DND-41 (cell line): ENCODE results near the gene CRY1.

Experiments
- ATAC-seq: fragments of 200-7000 bp; cut with Tn5 transposase; 3 replicates; pipeline ENCODE4 v1.9.1; 2021; ENCODE audit warnings: low read depth; ENCODE audit not compliant: insufficient read depth
- DNase-seq: peaks from one replicate; pipeline ENCODE4 v3.0.0-alpha.2; 2020
- H2AFZ ChIP-seq: 2 replicates; pipeline ENCODE4 v1.6.0; 2012; ENCODE audit warnings: low read depth, low read length
- H3K27ac ChIP-seq: 2 replicates; pipeline ENCODE4 v1.5.1; 2012; ENCODE audit warnings: low read length, inconsistent platforms
- H3K27me3 ChIP-seq: fragments of 200-600 bp; sonication (generic); 2 replicates; pipeline ENCODE4 v1.6.0; 2012; ENCODE audit warnings: low read length, mild to moderate bottlenecking, inconsistent platforms; ENCODE audit not compliant: insufficient read depth, poor library complexity
- H3K36me3 ChIP-seq: 2 replicates; pipeline ENCODE4 v1.5.1; 2012; ENCODE audit warnings: low read length, inconsistent platforms; ENCODE audit not compliant: insufficient read depth
- H3K4me1 ChIP-seq: 2 replicates; pipeline ENCODE4 v1.5.1; 2012; ENCODE audit warnings: mild to moderate bottlenecking, low read length; ENCODE audit not compliant: insufficient read depth
- H3K4me2 ChIP-seq: 2 replicates; pipeline ENCODE4 v1.6.0; 2012; ENCODE audit warnings: mild to moderate bottlenecking, moderate library complexity, low read length, inconsistent platforms; ENCODE audit not compliant: insufficient read depth
- H3K4me3 ChIP-seq, 2 experiments: fragments of 200-600 bp in 1 of 2; shearing (Covaris generic) in 1 of 2; 2 replicates each; pipeline ENCODE4 v1.5.1; 2012 to 2016; ENCODE audit warnings: inconsistent platforms in 2 of 2, low read length in 2 of 2, mild to moderate bottlenecking in 2 of 2, low read depth in 1 of 2, moderate library complexity in 1 of 2
- H3K79me2 ChIP-seq: 2 replicates; pipeline ENCODE4 v1.6.0; 2012; ENCODE audit warnings: low read length, inconsistent platforms; ENCODE audit not compliant: insufficient read depth
- H3K9ac ChIP-seq: 2 replicates; pipeline ENCODE4 v1.6.0; 2012; ENCODE audit warnings: low read depth, mild to moderate bottlenecking, inconsistent platforms, low read length, moderate library complexity
- H3K9me3 ChIP-seq: 2 replicates; pipeline ENCODE4 v1.5.1; 2012; ENCODE audit warnings: low read length, moderate library complexity, mild to moderate bottlenecking, inconsistent platforms; ENCODE audit not compliant: insufficient read depth, severe bottlenecking
- H4K20me1 ChIP-seq: 2 replicates; pipeline ENCODE4 v1.6.0; 2012; ENCODE audit warnings: low read length; ENCODE audit not compliant: insufficient read depth
- EZH2 ChIP-seq: IDR thresholded peaks from 3 replicates; pipeline ENCODE4 v1.6.1; 2012; ENCODE audit warnings: borderline replicate concordance, low read depth, mild to moderate bottlenecking, moderate library complexity, low read length, inconsistent platforms; ENCODE audit not compliant: severe bottlenecking
- TF ChIP-seq, protein P1 (sequence below): IDR thresholded peaks from 2 replicates; pipeline ENCODE4 v1.5.1; 2012; ENCODE audit warnings: borderline replicate concordance, low read length, moderate library complexity, mild to moderate bottlenecking; ENCODE audit not compliant: poor library complexity, severe bottlenecking; ENCODE audit errors: extremely low read depth

CRY1 gene

DNA sequence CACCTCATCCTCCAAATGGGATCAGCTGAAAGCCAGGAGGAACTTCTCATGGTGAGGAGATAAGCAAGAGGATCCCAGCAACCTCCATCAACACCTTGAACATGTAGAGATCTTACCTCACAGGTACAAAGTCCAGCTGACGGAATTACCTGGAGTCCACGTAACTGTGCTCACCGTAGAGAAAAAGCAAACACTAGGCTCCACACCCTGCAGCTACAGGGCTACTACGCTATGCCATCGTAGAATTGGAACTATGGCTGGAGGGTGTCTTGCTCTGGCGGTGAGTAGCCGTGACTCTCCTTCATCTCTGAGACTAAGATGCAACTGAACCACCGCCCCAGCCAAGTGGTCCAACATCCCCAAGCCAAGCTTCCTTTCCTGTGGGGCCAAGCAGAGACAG is 50.5 kb downstream of the CRY1 start:
- H3K27ac ChIP-seq: no peak overlapping the region
- H3K9ac ChIP-seq: no peak overlapping the region
- TF ChIP-seq, protein P1, sequence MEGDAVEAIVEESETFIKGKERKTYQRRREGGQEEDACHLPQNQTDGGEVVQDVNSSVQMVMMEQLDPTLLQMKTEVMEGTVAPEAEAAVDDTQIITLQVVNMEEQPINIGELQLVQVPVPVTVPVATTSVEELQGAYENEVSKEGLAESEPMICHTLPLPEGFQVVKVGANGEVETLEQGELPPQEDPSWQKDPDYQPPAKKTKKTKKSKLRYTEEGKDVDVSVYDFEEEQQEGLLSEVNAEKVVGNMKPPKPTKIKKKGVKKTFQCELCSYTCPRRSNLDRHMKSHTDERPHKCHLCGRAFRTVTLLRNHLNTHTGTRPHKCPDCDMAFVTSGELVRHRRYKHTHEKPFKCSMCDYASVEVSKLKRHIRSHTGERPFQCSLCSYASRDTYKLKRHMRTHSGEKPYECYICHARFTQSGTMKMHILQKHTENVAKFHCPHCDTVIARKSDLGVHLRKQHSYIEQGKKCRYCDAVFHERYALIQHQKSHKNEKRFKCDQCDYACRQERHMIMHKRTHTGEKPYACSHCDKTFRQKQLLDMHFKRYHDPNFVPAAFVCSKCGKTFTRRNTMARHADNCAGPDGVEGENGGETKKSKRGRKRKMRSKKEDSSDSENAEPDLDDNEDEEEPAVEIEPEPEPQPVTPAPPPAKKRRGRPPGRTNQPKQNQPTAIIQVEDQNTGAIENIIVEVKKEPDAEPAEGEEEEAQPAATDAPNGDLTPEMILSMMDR: no peak
- no peak for TF ChIP-seq EZH2
- H3K79me2 ChIP-seq: peaks cover 13% of the 10 kb centered on the region
- H3K4me2 ChIP-seq: no peak overlapping the region
- no peaks in the 10 kb centered on the region for H3K4me1 ChIP-seq
- ATAC-seq: no peak
- H3K9me3 ChIP-seq: no peaks in the 10 kb centered on the region
- no peak for DNase-seq
- no peak overlapping the region for H2AFZ ChIP-seq
- no peaks in the 10 kb centered on the region for H3K27me3 ChIP-seq
- no peak overlapping the region for H3K4me3 ChIP-seq
- no peaks in the 10 kb centered on the region; the same call in 1 of the 2 replicates for H4K20me1 ChIP-seq
- H3K36me3 ChIP-seq: no peaks in the 10 kb centered on the region

GRCh38 chr12:107035733-107036132 is 57.6 kb downstream of the CRY1 start:
- H3K4me3 ChIP-seq: no peak overlapping the region
- no peaks in the 10 kb centered on the region for H3K4me1 ChIP-seq
- H3K36me3 ChIP-seq: no peaks in the 10 kb centered on the region
- H2AFZ ChIP-seq: no peak overlapping the region
- ATAC-seq (no peak), DNase-seq (no peak)
- H4K20me1 ChIP-seq: no peaks in the 10 kb centered on the region
- H3K27ac ChIP-seq: no peak overlapping the region
- H3K4me2 ChIP-seq: no peak overlapping the region
- peaks cover 6% of the 10 kb centered on the region; the same call in 1 of the 2 replicates for H3K79me2 ChIP-seq
- H3K27me3 ChIP-seq: no peaks in the 10 kb centered on the region
- H3K9ac ChIP-seq: no peak overlapping the region
- TF ChIP-seq EZH2: no peak
- TF ChIP-seq, protein P1: no peak
- H3K9me3 ChIP-seq: no peaks in the 10 kb centered on the region

- H3K36me3 ChIP-seq: no peaks in the 10 kb centered on the region
- H3K4me2 ChIP-seq: no peak overlapping the region
- no peaks in the 10 kb centered on the region for H3K4me1 ChIP-seq
- H3K27me3 ChIP-seq: no peaks in the 10 kb centered on the region
- no peak for DNase-seq
- no peak overlapping the region for H3K4me3 ChIP-seq
- H2AFZ ChIP-seq: no peak overlapping the region
- no peak overlapping the region for H3K9ac ChIP-seq
- H3K79me2 ChIP-seq: peaks cover 7% of the 10 kb centered on the region; the same call in 1 of the 2 replicates
- H4K20me1 ChIP-seq: no peaks in the 10 kb centered on the region; the same call in 1 of the 2 replicates
- no peaks in the 10 kb centered on the region for H3K9me3 ChIP-seq
- no peak overlapping the region for H3K27ac ChIP-seq
- ATAC-seq: no peak
- TF ChIP-seq, protein P1: no peak
- no peak for TF ChIP-seq EZH2
Measured at GRCh38 chr12:107033758-107034739, 59.3 kb downstream of the CRY1 start.
